Cortex of kidney (tissue), 1 donor: ENCODE results near the gene ABCD3.
"Not testable (repeated sequence)": the region's sequence is repeated elsewhere in the genome, so short reads cannot be mapped to it uniquely, and the experiment has no call there.

ENCODE experiments used
- DNase-seq: peaks from one replicate; lab custom pipeline; 2025; lab: John Stamatoyannopoulos, UW

The ABCD3 gene

GRCh38 chr1:94550800-94551241 lies 132.6 kb downstream of the ABCD3 start:
- DNase-seq: no peak

GRCh38 chr1:94551449-94551848 lies 133.3 kb downstream of the ABCD3 start:
- no peak for DNase-seq

GRCh38 chr1:94552071-94552586 lies 133.9 kb downstream of the ABCD3 start:
- DNase-seq: no peak

GRCh38 chr1:94553323-94553730 lies 135.1 kb downstream of the ABCD3 start:
- no peak for DNase-seq

- DNase-seq: no peak
These were observed 135.7 kb downstream of the ABCD3 start for GRCh38 chr1:94553931-94554330.

GRCh38 chr1:94554580-94554979 lies 136.4 kb downstream of the ABCD3 start:
- no peak for DNase-seq

GRCh38 chr1:94555091-94555490 lies 136.9 kb downstream of the ABCD3 start:
- no peak for DNase-seq

GRCh38 chr1:94559921-94560320 lies 141.7 kb downstream of the ABCD3 start:
- DNase-seq: no peak

GRCh38 chr1:94560333-94560732 lies 142.1 kb downstream of the ABCD3 start:
- DNase-seq: no peak

- no peak for DNase-seq
These were observed 144.5 kb downstream of the ABCD3 start for GRCh38 chr1:94562519-94563260.

GRCh38 chr1:94565901-94566300 lies 147.7 kb downstream of the ABCD3 start:
- DNase-seq: no peak

- not testable (repeated sequence) for DNase-seq
These were observed 148.2 kb downstream of the ABCD3 start for GRCh38 chr1:94566436-94566835.

- DNase-seq: not testable (repeated sequence)
These were observed 149.9 kb downstream of the ABCD3 start for GRCh38 chr1:94567975-94568607.
